Measurements from ENCODE around the gene TRDMT1.

Gene TRDMT1

GRCh38 chr10:17196045-17196444, 5.4 kb downstream of the TRDMT1 start:
- H3K4me3 ChIP-seq (ENCODE audit: low read length in 2 of 2) = no peak overlapping the region
- no peak overlapping the region for H3K27ac ChIP-seq (ENCODE audit: low read length)
- no peaks in the 10 kb centered on the region for H3K27me3 ChIP-seq (ENCODE audit: control insufficient read depth in 1 of 2, insufficient read depth in 2 of 2, low read length in 2 of 2)

DNA sequence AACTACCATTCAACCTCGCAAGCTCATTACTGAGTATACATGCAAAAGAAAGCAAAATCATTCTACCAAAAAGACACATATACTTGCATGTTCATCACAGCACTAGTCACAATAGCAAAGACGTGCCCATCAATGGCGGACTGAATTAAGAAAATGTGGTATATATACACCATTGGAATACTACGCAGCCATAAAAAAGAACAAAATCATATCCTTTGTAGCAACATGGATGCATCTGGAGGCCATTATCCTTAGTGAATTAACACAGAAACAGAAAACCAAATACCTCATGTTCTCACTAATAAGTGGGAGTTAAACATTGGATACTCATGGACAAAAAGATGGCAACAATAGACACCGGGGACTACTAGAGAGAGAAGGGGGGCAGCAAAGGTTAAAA, 6.4 kb downstream of the TRDMT1 start:
- no peaks in the 10 kb centered on the region for H3K9me3 ChIP-seq (ENCODE audit: control insufficient read depth in 2 of 2, low read length in 2 of 2)
- H3K4me3 ChIP-seq (ENCODE audit: low read length in 2 of 2) = no peak overlapping the region
- H3K9ac ChIP-seq (ENCODE audit: low read length in 2 of 2) = no peak overlapping the region
- H3K27me3 ChIP-seq (ENCODE audit: control insufficient read depth in 1 of 2, insufficient read depth in 2 of 2, low read length in 2 of 2) = no peaks in the 10 kb centered on the region
- H3K27ac ChIP-seq (ENCODE audit: low read length) = no peak overlapping the region
- no peaks in the 10 kb centered on the region for H3K4me1 ChIP-seq (ENCODE audit: control insufficient read depth, insufficient read depth, low read length)
- no peaks in the 10 kb centered on the region for H3K36me3 ChIP-seq (ENCODE audit: control insufficient read depth in 2 of 2, insufficient read depth in 2 of 2, low read length in 2 of 2)

More at GRCh38 chr10:17196045-17196444, 5.4 kb downstream of the TRDMT1 start:
- Histone ChIP-seq H3K36me3 (ENCODE audit: control insufficient read depth in 2 of 2, insufficient read depth in 2 of 2, low read length in 2 of 2) (no peaks in the 10 kb centered on the region), H3K9ac (ENCODE audit: low read length in 2 of 2) (no peak overlapping the region), H3K9me3 (ENCODE audit: control insufficient read depth in 2 of 2, low read length in 2 of 2) (no peaks in the 10 kb centered on the region), H3K4me1 (ENCODE audit: control insufficient read depth, insufficient read depth, low read length) (peaks cover 1% of the 10 kb centered on the region)

DNA sequence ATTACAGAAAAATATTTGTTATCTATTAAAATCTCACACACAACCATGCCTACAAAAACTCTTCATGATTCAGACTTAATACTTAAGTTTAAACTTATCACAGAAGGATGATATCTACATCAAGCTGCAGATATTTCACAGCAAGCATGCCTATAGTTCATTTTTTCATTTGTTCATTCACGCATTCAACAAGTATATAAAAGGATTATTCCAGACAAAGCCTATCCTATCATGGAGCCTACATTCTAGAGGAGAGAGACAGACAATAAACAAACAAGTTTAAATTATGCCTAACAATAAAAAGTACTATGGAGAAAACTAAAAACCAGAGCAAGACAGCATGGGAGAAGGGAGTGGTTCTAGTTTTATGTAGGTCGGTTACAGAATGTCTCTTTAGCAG, 10.9 kb downstream of the TRDMT1 start:
- H3K9ac ChIP-seq (ENCODE audit: low read length in 2 of 2) = no peak overlapping the region
- H3K4me3 ChIP-seq (ENCODE audit: low read length in 2 of 2) = no peak overlapping the region
- H3K36me3 ChIP-seq (ENCODE audit: control insufficient read depth in 2 of 2, insufficient read depth in 2 of 2, low read length in 2 of 2) = no peaks in the 10 kb centered on the region
- no peaks in the 10 kb centered on the region for H3K9me3 ChIP-seq (ENCODE audit: control insufficient read depth in 2 of 2, low read length in 2 of 2)
- no peak overlapping the region for H3K27ac ChIP-seq (ENCODE audit: low read length)
- no peaks in the 10 kb centered on the region for H3K4me1 ChIP-seq (ENCODE audit: control insufficient read depth, insufficient read depth, low read length)
- H3K27me3 ChIP-seq (ENCODE audit: control insufficient read depth in 1 of 2, insufficient read depth in 2 of 2, low read length in 2 of 2) = no peaks in the 10 kb centered on the region

- Histone ChIP-seq H3K27me3 (ENCODE audit: control insufficient read depth in 1 of 2, insufficient read depth in 2 of 2, low read length in 2 of 2) (no peaks in the 10 kb centered on the region), H3K9ac (ENCODE audit: low read length in 2 of 2) (no peak overlapping the region), H3K9me3 (ENCODE audit: control insufficient read depth in 2 of 2, low read length in 2 of 2) (no peaks in the 10 kb centered on the region), H3K4me1 (ENCODE audit: control insufficient read depth, insufficient read depth, low read length) (no peaks in the 10 kb centered on the region), H3K4me3 (ENCODE audit: low read length in 2 of 2) (no peak overlapping the region), H3K27ac (ENCODE audit: low read length) (no peak overlapping the region), H3K36me3 (ENCODE audit: control insufficient read depth in 2 of 2, insufficient read depth in 2 of 2, low read length in 2 of 2) (no peaks in the 10 kb centered on the region)
These were observed 12.8 kb downstream of the TRDMT1 start for GRCh38 chr10:17188644-17189172.

- Histone ChIP-seq H3K9ac (ENCODE audit: low read length in 2 of 2) (no peak overlapping the region), H3K4me1 (ENCODE audit: control insufficient read depth, insufficient read depth, low read length) (no peaks in the 10 kb centered on the region), H3K27ac (ENCODE audit: low read length) (no peak overlapping the region), H3K36me3 (ENCODE audit: control insufficient read depth in 2 of 2, insufficient read depth in 2 of 2, low read length in 2 of 2) (no peaks in the 10 kb centered on the region), H3K9me3 (ENCODE audit: control insufficient read depth in 2 of 2, low read length in 2 of 2) (no peaks in the 10 kb centered on the region), H3K27me3 (ENCODE audit: control insufficient read depth in 1 of 2, insufficient read depth in 2 of 2, low read length in 2 of 2) (no peaks in the 10 kb centered on the region), H3K4me3 (ENCODE audit: low read length in 2 of 2) (no peak overlapping the region)
These were observed 15.6 kb downstream of the TRDMT1 start for GRCh38 chr10:17185873-17186272.

- H3K36me3 ChIP-seq (ENCODE audit: control insufficient read depth in 2 of 2, insufficient read depth in 2 of 2, low read length in 2 of 2) = no peaks in the 10 kb centered on the region
- H3K4me1 ChIP-seq (ENCODE audit: control insufficient read depth, insufficient read depth, low read length) = no peaks in the 10 kb centered on the region
- H3K27me3 ChIP-seq (ENCODE audit: control insufficient read depth in 1 of 2, insufficient read depth in 2 of 2, low read length in 2 of 2) = no peaks in the 10 kb centered on the region
- no peaks in the 10 kb centered on the region for H3K9me3 ChIP-seq (ENCODE audit: control insufficient read depth in 2 of 2, low read length in 2 of 2)
- H3K4me3 ChIP-seq (ENCODE audit: low read length in 2 of 2) = no peak overlapping the region
- H3K27ac ChIP-seq (ENCODE audit: low read length) = no peak overlapping the region
- H3K9ac ChIP-seq (ENCODE audit: low read length in 2 of 2) = no peak overlapping the region
These were observed 18.4 kb downstream of the TRDMT1 start for GRCh38 chr10:17183110-17183509.

DNA sequence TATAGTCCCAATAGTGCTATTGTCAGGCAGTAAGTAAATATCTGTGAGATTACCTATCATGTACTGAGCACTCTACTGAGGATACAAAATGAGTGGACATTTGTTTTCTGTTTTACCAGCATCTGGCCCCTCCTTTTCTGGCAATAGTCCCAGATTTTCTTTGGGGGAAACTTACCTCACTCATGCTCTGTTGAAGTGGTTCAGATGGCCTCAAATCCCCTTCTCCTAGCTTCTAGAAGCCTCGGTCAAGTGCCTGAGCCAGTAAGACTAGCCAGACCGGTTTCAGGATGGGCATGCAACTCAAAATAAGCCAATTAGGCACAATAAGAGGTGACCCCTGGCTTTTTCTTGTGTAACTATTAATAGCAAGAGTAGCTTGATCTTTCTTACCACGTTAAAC, 19.7 kb downstream of the TRDMT1 start:
- Histone ChIP-seq H3K4me1 (ENCODE audit: control insufficient read depth, insufficient read depth, low read length) (no peaks in the 10 kb centered on the region), H3K36me3 (ENCODE audit: control insufficient read depth in 2 of 2, insufficient read depth in 2 of 2, low read length in 2 of 2) (no peaks in the 10 kb centered on the region), H3K27me3 (ENCODE audit: control insufficient read depth in 1 of 2, insufficient read depth in 2 of 2, low read length in 2 of 2) (no peaks in the 10 kb centered on the region), H3K27ac (ENCODE audit: low read length) (no peak overlapping the region), H3K9me3 (ENCODE audit: control insufficient read depth in 2 of 2, low read length in 2 of 2) (no peaks in the 10 kb centered on the region), H3K9ac (ENCODE audit: low read length in 2 of 2) (no peak overlapping the region), H3K4me3 (ENCODE audit: low read length in 2 of 2) (no peak overlapping the region)

GRCh38 chr10:17181110-17181509, 20.4 kb downstream of the TRDMT1 start:
- no peak overlapping the region for H3K9ac ChIP-seq (ENCODE audit: low read length in 2 of 2)
- H3K27me3 ChIP-seq (ENCODE audit: control insufficient read depth in 1 of 2, insufficient read depth in 2 of 2, low read length in 2 of 2) = no peaks in the 10 kb centered on the region
- H3K4me1 ChIP-seq (ENCODE audit: control insufficient read depth, insufficient read depth, low read length) = no peaks in the 10 kb centered on the region
- H3K27ac ChIP-seq (ENCODE audit: low read length) = no peak overlapping the region
- H3K9me3 ChIP-seq (ENCODE audit: control insufficient read depth in 2 of 2, low read length in 2 of 2) = no peaks in the 10 kb centered on the region
- no peaks in the 10 kb centered on the region for H3K36me3 ChIP-seq (ENCODE audit: control insufficient read depth in 2 of 2, insufficient read depth in 2 of 2, low read length in 2 of 2)
- no peak overlapping the region for H3K4me3 ChIP-seq (ENCODE audit: low read length in 2 of 2)

DNA sequence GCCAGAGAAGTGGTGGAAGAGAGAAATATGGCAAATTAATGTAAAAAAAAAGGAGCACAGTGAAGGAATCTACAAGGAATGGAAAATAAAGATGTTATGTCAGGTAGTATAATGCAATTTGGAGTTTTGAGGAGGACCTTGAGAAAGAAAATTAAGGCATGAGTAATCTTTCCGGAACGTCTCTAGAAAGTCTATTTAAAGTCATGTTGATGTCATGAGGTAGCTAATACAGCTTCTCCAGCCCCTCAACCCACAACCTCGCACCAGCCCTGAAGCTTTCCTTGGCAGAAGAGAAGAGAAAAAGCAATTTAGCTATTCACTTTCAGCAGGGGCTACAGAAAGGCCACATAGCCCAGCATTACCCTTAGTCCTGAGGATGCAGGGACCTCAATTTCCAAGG, 22.5 kb downstream of the TRDMT1 start:
- Histone ChIP-seq H3K9ac (ENCODE audit: low read length in 2 of 2) (no peak overlapping the region), H3K4me1 (ENCODE audit: control insufficient read depth, insufficient read depth, low read length) (no peaks in the 10 kb centered on the region), H3K9me3 (ENCODE audit: control insufficient read depth in 2 of 2, low read length in 2 of 2) (no peaks in the 10 kb centered on the region), H3K4me3 (ENCODE audit: low read length in 2 of 2) (no peak overlapping the region), H3K27ac (ENCODE audit: low read length) (no peak overlapping the region), H3K27me3 (ENCODE audit: control insufficient read depth in 1 of 2, insufficient read depth in 2 of 2, low read length in 2 of 2) (no peaks in the 10 kb centered on the region), H3K36me3 (ENCODE audit: control insufficient read depth in 2 of 2, insufficient read depth in 2 of 2, low read length in 2 of 2) (no peaks in the 10 kb centered on the region)

DNA sequence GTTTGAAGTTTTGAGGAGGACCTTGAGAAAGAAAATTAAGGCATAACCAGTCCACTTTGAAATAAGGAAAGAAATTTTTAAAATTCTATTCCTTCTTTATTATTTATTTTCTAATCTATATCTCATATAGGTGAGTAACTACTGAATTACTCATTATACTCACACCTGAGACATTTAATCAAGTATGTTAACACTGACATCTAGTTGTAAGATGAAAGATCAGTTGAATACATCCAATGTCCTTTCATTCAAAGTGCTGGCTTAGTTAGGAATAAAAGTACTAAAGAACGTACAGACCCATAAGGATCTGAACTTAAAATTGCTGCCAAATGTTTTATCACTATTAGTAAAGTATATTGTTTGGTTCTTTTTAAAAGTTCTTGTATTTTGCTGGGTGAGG, 23.5 kb downstream of the TRDMT1 start:
- no peaks in the 10 kb centered on the region for H3K9me3 ChIP-seq (ENCODE audit: control insufficient read depth in 2 of 2, low read length in 2 of 2)
- no peak overlapping the region for H3K9ac ChIP-seq (ENCODE audit: low read length in 2 of 2)
- H3K4me1 ChIP-seq (ENCODE audit: control insufficient read depth, insufficient read depth, low read length) = no peaks in the 10 kb centered on the region
- H3K4me3 ChIP-seq (ENCODE audit: low read length in 2 of 2) = no peak overlapping the region
- no peak overlapping the region for H3K27ac ChIP-seq (ENCODE audit: low read length)
- H3K27me3 ChIP-seq (ENCODE audit: control insufficient read depth in 1 of 2, insufficient read depth in 2 of 2, low read length in 2 of 2) = no peaks in the 10 kb centered on the region
- no peaks in the 10 kb centered on the region for H3K36me3 ChIP-seq (ENCODE audit: control insufficient read depth in 2 of 2, insufficient read depth in 2 of 2, low read length in 2 of 2)

DNA sequence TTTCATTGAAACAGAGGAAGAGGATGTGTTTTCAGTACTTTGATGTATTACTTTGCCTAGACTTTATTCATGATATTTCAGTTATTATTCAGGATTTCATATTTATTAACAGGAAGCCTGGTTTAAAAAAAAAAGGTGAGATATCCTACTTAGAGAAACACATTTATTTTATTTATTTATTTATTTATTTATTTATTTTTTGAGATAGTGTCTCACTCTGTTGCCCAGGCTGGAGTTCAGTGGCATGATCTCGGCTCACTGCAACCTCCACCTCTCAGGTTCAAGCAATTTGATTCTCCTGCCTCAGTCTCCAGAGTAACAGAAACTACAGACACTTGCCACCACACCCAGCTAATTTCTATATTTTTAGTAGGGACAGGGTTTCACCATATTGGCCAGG, 24.5 kb downstream of the TRDMT1 start:
- Histone ChIP-seq H3K4me3 (ENCODE audit: low read length in 2 of 2) (no peak overlapping the region), H3K4me1 (ENCODE audit: control insufficient read depth, insufficient read depth, low read length) (no peaks in the 10 kb centered on the region), H3K27ac (ENCODE audit: low read length) (no peak overlapping the region), H3K9ac (ENCODE audit: low read length in 2 of 2) (no peak overlapping the region), H3K9me3 (ENCODE audit: control insufficient read depth in 2 of 2, low read length in 2 of 2) (no peaks in the 10 kb centered on the region), H3K27me3 (ENCODE audit: control insufficient read depth in 1 of 2, insufficient read depth in 2 of 2, low read length in 2 of 2) (no peaks in the 10 kb centered on the region), H3K36me3 (ENCODE audit: control insufficient read depth in 2 of 2, insufficient read depth in 2 of 2, low read length in 2 of 2) (no peaks in the 10 kb centered on the region)
